Adrenal gland (tissue), 5 donors: ENCODE measurements around the gene INCENP.

Experiments
- CTCF ChIP-seq, 6 experiments: fragments of 450-650 bp in 4 of 6; fragments of 200-600 bp in 2 of 6; sonication (generic) in 1 of 6; IDR thresholded peaks; 1 replicate in 5 of 6; 2 replicates in 1 of 6; pipeline versions ENCODE4 v1.5.1 to v1.8.0; 2016 to 2021; ENCODE audit warnings: antibody characterized with exemption in 6 of 6, mild to moderate bottlenecking in 2 of 6, moderate library complexity in 1 of 6
- POLR2A ChIP-seq, 2 donors: fragments of 450-650 bp; IDR thresholded peaks; one replicate each; pipeline ENCODE4 v1.6.1; 2017; ENCODE audit warnings: antibody characterized with exemption in 2 of 2, mild to moderate bottlenecking in 2 of 2, moderate library complexity in 1 of 2
- donor health status: DM: no; HTN: no; CAD: no.

GRCh38 chr11:62142043-62142375 is 18.2 kb downstream of the INCENP start:
- TF ChIP-seq CTCF (IDR thresholded peaks at IDR 0.05), result no peak
- TF ChIP-seq POLR2A (IDR thresholded peaks at IDR 0.05), result no peak
